Astrocyte of the cerebellum (primary cell): ENCODE measurements around the gene CDADC1.

ENCODE experiments used
- DNase-seq: peaks from one replicate; pipeline ENCODE4 v3.0.0-alpha.2; 2011; ENCODE audit warnings: low read depth
- H3K4me3 ChIP-seq: 2 replicates; pipeline ENCODE4 v1.5.1; 2011; ENCODE audit warnings: mild to moderate bottlenecking, low read depth, low read length, moderate library complexity
- in situ Hi-C: cut with HindIII; loops from 2 replicates; pipeline ENCODE4 v1.10.0; 2017; ENCODE audit warnings: low sequenced_read_pairs
- TF ChIP-seq, protein P1 (sequence below): IDR thresholded peaks from 2 replicates; pipeline ENCODE4 v1.5.1; 2012; ENCODE audit warnings: low read length, low read depth, moderate library complexity, mild to moderate bottlenecking; ENCODE audit errors: missing control alignments

CDADC1 gene

GRCh38 chr13:49341517-49341916, 93.8 kb downstream of the CDADC1 start:
- in situ Hi-C loops: no loop called here
- TF ChIP-seq, protein P1, sequence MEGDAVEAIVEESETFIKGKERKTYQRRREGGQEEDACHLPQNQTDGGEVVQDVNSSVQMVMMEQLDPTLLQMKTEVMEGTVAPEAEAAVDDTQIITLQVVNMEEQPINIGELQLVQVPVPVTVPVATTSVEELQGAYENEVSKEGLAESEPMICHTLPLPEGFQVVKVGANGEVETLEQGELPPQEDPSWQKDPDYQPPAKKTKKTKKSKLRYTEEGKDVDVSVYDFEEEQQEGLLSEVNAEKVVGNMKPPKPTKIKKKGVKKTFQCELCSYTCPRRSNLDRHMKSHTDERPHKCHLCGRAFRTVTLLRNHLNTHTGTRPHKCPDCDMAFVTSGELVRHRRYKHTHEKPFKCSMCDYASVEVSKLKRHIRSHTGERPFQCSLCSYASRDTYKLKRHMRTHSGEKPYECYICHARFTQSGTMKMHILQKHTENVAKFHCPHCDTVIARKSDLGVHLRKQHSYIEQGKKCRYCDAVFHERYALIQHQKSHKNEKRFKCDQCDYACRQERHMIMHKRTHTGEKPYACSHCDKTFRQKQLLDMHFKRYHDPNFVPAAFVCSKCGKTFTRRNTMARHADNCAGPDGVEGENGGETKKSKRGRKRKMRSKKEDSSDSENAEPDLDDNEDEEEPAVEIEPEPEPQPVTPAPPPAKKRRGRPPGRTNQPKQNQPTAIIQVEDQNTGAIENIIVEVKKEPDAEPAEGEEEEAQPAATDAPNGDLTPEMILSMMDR: no peak
- H3K4me3 ChIP-seq: no peak overlapping the region
- DNase-seq: no peak

DNA sequence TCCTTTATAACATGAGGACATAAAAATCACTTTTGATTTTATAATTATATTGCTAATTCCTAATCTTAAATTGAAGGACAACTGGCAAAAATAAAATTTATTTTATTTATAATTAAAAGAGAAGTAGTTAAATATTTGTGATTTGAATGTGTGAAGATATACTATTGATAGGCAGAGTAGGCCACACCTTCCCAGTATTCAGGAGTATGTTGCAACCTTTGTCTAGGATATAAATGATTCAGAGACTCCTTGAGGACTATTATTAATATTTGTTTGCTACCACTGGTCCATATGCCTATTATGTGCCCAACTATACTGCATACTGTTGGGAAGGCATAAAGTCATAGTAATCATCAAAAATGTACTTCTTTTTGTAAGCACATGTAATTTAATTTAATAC, 94.2 kb downstream of the CDADC1 start:
- in situ Hi-C loops: no loop called here
- TF ChIP-seq, protein P1: no peak
- no peak for DNase-seq

GRCh38 chr13:49342454-49342853, 94.7 kb downstream of the CDADC1 start:
- in situ Hi-C loops: no loop called here
- TF ChIP-seq, protein P1: no peak

More for the DNA sequence above, 94.2 kb downstream of the CDADC1 start:
- H3K4me3 ChIP-seq: no peak overlapping the region

More at GRCh38 chr13:49342454-49342853, 94.7 kb downstream of the CDADC1 start:
- H3K4me3 ChIP-seq: no peak overlapping the region
- no peak for DNase-seq
